DOHH2 (cell line): ENCODE results near the gene LIN37.

Source experiments
- H3F3A ChIP-seq: fragments of 200-600 bp; sonication (generic), shearing (Covaris generic); 2 replicates; pipeline ENCODE4 v1.6.0; 2016; ENCODE audit warnings: antibody characterized with exemption, mild to moderate bottlenecking; ENCODE audit not compliant: control insufficient read depth, insufficient read depth
- H3K27ac ChIP-seq: fragments of 200-600 bp; sonication (generic); 2 replicates; pipeline ENCODE4 v1.5.1; 2014; ENCODE audit warnings: low read depth, mild to moderate bottlenecking, low read length, moderate library complexity
- H3K27me3 ChIP-seq: fragments of 200-600 bp; sonication (generic); 2 replicates; pipeline ENCODE4 v1.6.1; 2014; ENCODE audit warnings: mild to moderate bottlenecking, low read length, mixed read lengths; ENCODE audit not compliant: control insufficient read depth
- H3K36me3 ChIP-seq: fragments of 200-600 bp; sonication (generic); 2 replicates; pipeline ENCODE4 v1.6.1; 2014; ENCODE audit warnings: mild to moderate bottlenecking, low read length, moderate library complexity, mixed read lengths; ENCODE audit not compliant: control insufficient read depth
- H3K4me1 ChIP-seq: fragments of 200-600 bp; sonication (generic); 2 replicates; pipeline ENCODE4 v1.6.1; 2014; ENCODE audit warnings: mild to moderate bottlenecking, low read length, mixed read lengths; ENCODE audit not compliant: control insufficient read depth
- H3K4me2 ChIP-seq: fragments of 200-600 bp; sonication (generic); 2 replicates; pipeline ENCODE4 v1.6.0; 2014; ENCODE audit warnings: mild to moderate bottlenecking, low read length, moderate library complexity
- H3K4me3 ChIP-seq: fragments of 200-600 bp; sonication (generic); 2 replicates; pipeline ENCODE4 v1.5.1; 2014; ENCODE audit warnings: mild to moderate bottlenecking, low read length, mixed read lengths
- H3K79me2 ChIP-seq: fragments of 200-600 bp; sonication (generic); 2 replicates; pipeline ENCODE4 v1.6.1; 2014; ENCODE audit warnings: mild to moderate bottlenecking, low read length, mixed read lengths; ENCODE audit not compliant: control insufficient read depth
- H3K9me2 ChIP-seq: fragments of 200-600 bp; sonication (generic); replicated peaks from 2 replicates; pipeline ENCODE4 v1.6.1; 2014; ENCODE audit warnings: mild to moderate bottlenecking, low read length, mixed read lengths; ENCODE audit not compliant: control insufficient read depth
- H3K9me3 ChIP-seq: fragments of 200-600 bp; sonication (generic); 2 replicates; pipeline ENCODE4 v1.6.1; 2014; ENCODE audit warnings: antibody characterized with exemption, low read length, mixed read lengths; ENCODE audit not compliant: control insufficient read depth, insufficient read depth
- H4K20me1 ChIP-seq: fragments of 200-600 bp; sonication (generic); 2 replicates; pipeline ENCODE4 v1.6.0; 2014; ENCODE audit warnings: low read depth, mild to moderate bottlenecking, antibody characterized with exemption, low read length, moderate library complexity; ENCODE audit not compliant: control insufficient read depth, insufficient read depth
- CTCF ChIP-seq: fragments of 200-600 bp; sonication (generic); IDR thresholded peaks from one replicate; pipeline ENCODE4 v1.5.1; 2014; ENCODE audit warnings: antibody characterized with exemption, mild to moderate bottlenecking, low read depth, low read length; ENCODE audit not compliant: poor library complexity, severe bottlenecking
- EZH2phosphoT487 ChIP-seq: fragments of 200-600 bp; sonication (generic); IDR thresholded peaks from 2 replicates; pipeline ENCODE4 v1.6.1; 2017; ENCODE audit warnings: borderline replicate concordance, mild to moderate bottlenecking, antibody characterized with exemption, low read length, moderate library complexity, mixed read lengths

The LIN37 gene

GRCh38 chr19:35742121-35742724, 6.2 kb upstream of the LIN37 start, which contains the start of gene IGFLR1:
TSS of gene IGFLR1 (minus strand) at chr19:35742452. CDS start at chr19:35741180, 1,272 bp downstream.
- Histone ChIP-seq H4K20me1 (no peaks in the 10 kb centered on the region), H3K9me2 (no peaks in the 10 kb centered on the region), H3K27me3 (no peaks in the 10 kb centered on the region), H3K27ac (no peak within 1 kb of the TSS; the same call in 1 of the 2 replicates), H3K9me3 (peaks cover 5% of the 10 kb centered on the region; the same call in 1 of the 2 replicates), H3F3A (peaks cover 9% of the 10 kb centered on the region), H3K79me2 (peaks cover 10% of the 10 kb centered on the region), H3K36me3 (peaks cover 27% of the 10 kb centered on the region), H3K4me1 (peaks cover 47% of the 10 kb centered on the region), H3K4me2 (peak within 1 kb of the TSS; percentile 95), H3K4me3 (peak within 1 kb of the TSS; percentile 87; the same call in 1 of the 2 replicates)
- TF ChIP-seq CTCF: no peak
- no peak for TF ChIP-seq EZH2phosphoT487

- Histone ChIP-seq H3K27ac (no peak overlapping the region), H3K79me2 (peaks cover 10% of the 10 kb centered on the region), H3K36me3 (peaks cover 12% of the 10 kb centered on the region), H4K20me1 (no peaks in the 10 kb centered on the region), H3K4me3 (peak overlapping the region; percentile 92), H3F3A (peaks cover 2% of the 10 kb centered on the region), H3K4me2 (peak overlapping the region; percentile 77), H3K9me2 (no peaks in the 10 kb centered on the region), H3K27me3 (no peaks in the 10 kb centered on the region), H3K4me1 (peaks cover 47% of the 10 kb centered on the region), H3K9me3 (peaks cover 5% of the 10 kb centered on the region; the same call in 1 of the 2 replicates)
- TF ChIP-seq CTCF (no peak), EZH2phosphoT487 (no peak)
Measured at GRCh38 chr19:35743640-35744429, 4.5 kb upstream of the LIN37 start.

GRCh38 chr19:35744430-35745327, 3.7 kb upstream of the LIN37 start:
- TF ChIP-seq CTCF: peak; percentile 52
- no peak for TF ChIP-seq EZH2phosphoT487
- no peaks in the 10 kb centered on the region for H4K20me1 ChIP-seq
- no peaks in the 10 kb centered on the region for H3F3A ChIP-seq
- H3K4me3 ChIP-seq: peak overlapping the region; percentile 92
- peak overlapping the region; percentile 77 for H3K4me2 ChIP-seq
- peak overlapping the region; percentile 86 for H3K27ac ChIP-seq
- H3K36me3 ChIP-seq: peaks cover 8% of the 10 kb centered on the region; the same call in 1 of the 2 replicates
- peaks cover 14% of the 10 kb centered on the region for H3K79me2 ChIP-seq
- H3K9me2 ChIP-seq: no peaks in the 10 kb centered on the region
- H3K4me1 ChIP-seq: peaks cover 49% of the 10 kb centered on the region
- peaks cover 5% of the 10 kb centered on the region; the same call in 1 of the 2 replicates for H3K9me3 ChIP-seq
- no peaks in the 10 kb centered on the region for H3K27me3 ChIP-seq
